ENCODE measurements around the gene TTC22. TPM values are rescaled to one million over a fixed set of nuclear protein-coding genes. Genes with fewer than 3 reads are reported as not detected.
A peak's percentile ranks its signal among the peaks of the same experiment; 100 is the strongest.

The TTC22 gene
- total RNA-seq, 2 experiments from 2014 or later: 4.8 to 5.3 TPM

- no peak for DNase-seq
These were observed 4.9 kb upstream of the TTC22 start for GRCh38 chr1:54805981-54806381.

GRCh38 chr1:54805466-54805865 lies 4.3 kb upstream of the TTC22 start:
- Mint-ChIP-seq H3K4me3 (no peak overlapping the region), H3K36me3 (no peaks in the 10 kb centered on the region), H3K27me3 (no peaks in the 10 kb centered on the region), H3K9me3 (no peaks in the 10 kb centered on the region), H3K27ac (no peak overlapping the region), H3K4me1 (peaks cover 19% of the 10 kb centered on the region)
- DNase-seq: no peak

More at GRCh38 chr1:54805981-54806381, 4.9 kb upstream of the TTC22 start:
- Mint-ChIP-seq H3K4me1 (peaks cover 19% of the 10 kb centered on the region), H3K9me3 (no peaks in the 10 kb centered on the region), H3K4me3 (no peak overlapping the region), H3K27ac (no peak overlapping the region), H3K36me3 (no peaks in the 10 kb centered on the region), H3K27me3 (no peaks in the 10 kb centered on the region)

- H3K9me3 Mint-ChIP-seq: no peaks in the 10 kb centered on the region
- no peaks in the 10 kb centered on the region for H3K36me3 Mint-ChIP-seq
- H3K27me3 Mint-ChIP-seq: no peaks in the 10 kb centered on the region
- DNase-seq: peak; percentile 55
- no peak overlapping the region for H3K4me3 Mint-ChIP-seq
- H3K4me1 Mint-ChIP-seq: peaks cover 27% of the 10 kb centered on the region
- peak overlapping the region; percentile 15 for H3K27ac Mint-ChIP-seq
These were observed 3.5 kb upstream of the TTC22 start for GRCh38 chr1:54804471-54805132.

- Mint-ChIP-seq H3K4me3 (no peak overlapping the region), H3K27ac (no peak overlapping the region), H3K9me3 (no peaks in the 10 kb centered on the region), H3K27me3 (no peaks in the 10 kb centered on the region), H3K4me1 (peaks cover 33% of the 10 kb centered on the region), H3K36me3 (no peaks in the 10 kb centered on the region)
- DNase-seq: no peak
These were observed 2.8 kb upstream of the TTC22 start for GRCh38 chr1:54803761-54804470.

GRCh38 chr1:54800041-54800898 lies 853 bp downstream of the TTC22 start:
- Mint-ChIP-seq H3K4me1 (peaks cover 41% of the 10 kb centered on the region), H3K27ac (peak overlapping the region; percentile 79), H3K27me3 (no peaks in the 10 kb centered on the region), H3K9me3 (no peaks in the 10 kb centered on the region), H3K4me3 (peak overlapping the region; percentile 86), H3K36me3 (no peaks in the 10 kb centered on the region)
- DNase-seq: no peak

- Mint-ChIP-seq H3K36me3 (no peaks in the 10 kb centered on the region), H3K9me3 (no peaks in the 10 kb centered on the region), H3K4me3 (peak overlapping the region; percentile 73), H3K27me3 (no peaks in the 10 kb centered on the region), H3K4me1 (peaks cover 35% of the 10 kb centered on the region), H3K27ac (peak overlapping the region; percentile 79)
- peak; percentile 37 for DNase-seq
These were observed 2.1 kb downstream of the TTC22 start for GRCh38 chr1:54798769-54799641.

- no peak for DNase-seq
- no peaks in the 10 kb centered on the region for H3K27me3 Mint-ChIP-seq
- H3K36me3 Mint-ChIP-seq: no peaks in the 10 kb centered on the region
- H3K9me3 Mint-ChIP-seq: no peaks in the 10 kb centered on the region
- H3K4me3 Mint-ChIP-seq: no peak overlapping the region
- H3K4me1 Mint-ChIP-seq: peaks cover 31% of the 10 kb centered on the region
- H3K27ac Mint-ChIP-seq: peak overlapping the region; percentile 43
These were observed 2.9 kb downstream of the TTC22 start for GRCh38 chr1:54798206-54798605.

- no peak overlapping the region for H3K27ac Mint-ChIP-seq
These were observed 4.2 kb downstream of the TTC22 start for GRCh38 chr1:54796902-54797301.

GRCh38 chr1:54795841-54796468 lies 5.2 kb downstream of the TTC22 start:
- H3K36me3 Mint-ChIP-seq: peaks cover 8% of the 10 kb centered on the region
- peaks cover 2% of the 10 kb centered on the region for H3K9me3 Mint-ChIP-seq
- H3K27me3 Mint-ChIP-seq: no peaks in the 10 kb centered on the region
- DNase-seq: no peak
- peaks cover 26% of the 10 kb centered on the region for H3K4me1 Mint-ChIP-seq
- no peak overlapping the region for H3K27ac Mint-ChIP-seq
- no peak overlapping the region for H3K4me3 Mint-ChIP-seq

More at GRCh38 chr1:54796902-54797301, 4.2 kb downstream of the TTC22 start:
- Mint-ChIP-seq H3K27me3 (no peaks in the 10 kb centered on the region), H3K4me1 (peaks cover 30% of the 10 kb centered on the region), H3K4me3 (no peak overlapping the region), H3K36me3 (peaks cover 5% of the 10 kb centered on the region), H3K9me3 (peaks cover 2% of the 10 kb centered on the region)
- no peak for DNase-seq

GRCh38 chr1:54795356-54795665 lies 5.8 kb downstream of the TTC22 start:
- DNase-seq: no peak
- peaks cover 2% of the 10 kb centered on the region for H3K9me3 Mint-ChIP-seq
- no peak overlapping the region for H3K27ac Mint-ChIP-seq
- H3K36me3 Mint-ChIP-seq: peaks cover 8% of the 10 kb centered on the region
- no peaks in the 10 kb centered on the region for H3K27me3 Mint-ChIP-seq
- peaks cover 26% of the 10 kb centered on the region for H3K4me1 Mint-ChIP-seq
- no peak overlapping the region for H3K4me3 Mint-ChIP-seq

GRCh38 chr1:54794451-54795355 lies 6.4 kb downstream of the TTC22 start:
- Mint-ChIP-seq H3K27me3 (no peaks in the 10 kb centered on the region), H3K4me3 (no peak overlapping the region), H3K36me3 (peaks cover 8% of the 10 kb centered on the region), H3K9me3 (peaks cover 2% of the 10 kb centered on the region), H3K27ac (no peak overlapping the region), H3K4me1 (peaks cover 19% of the 10 kb centered on the region)
- DNase-seq: no peak

- no peak overlapping the region for H3K4me3 Mint-ChIP-seq
- H3K27ac Mint-ChIP-seq: no peak overlapping the region
- H3K4me1 Mint-ChIP-seq: peaks cover 4% of the 10 kb centered on the region
- H3K27me3 Mint-ChIP-seq: no peaks in the 10 kb centered on the region
- no peak for DNase-seq
- peaks cover 8% of the 10 kb centered on the region for H3K36me3 Mint-ChIP-seq
- H3K9me3 Mint-ChIP-seq: peaks cover 2% of the 10 kb centered on the region
These were observed 8.3 kb downstream of the TTC22 start for GRCh38 chr1:54792686-54793282.

GRCh38 chr1:54791880-54792522 lies 9.1 kb downstream of the TTC22 start:
- H3K9me3 Mint-ChIP-seq: peaks cover 2% of the 10 kb centered on the region
- H3K27ac Mint-ChIP-seq: no peak overlapping the region
- H3K36me3 Mint-ChIP-seq: peaks cover 8% of the 10 kb centered on the region
- peak; percentile 49 for DNase-seq
- H3K4me1 Mint-ChIP-seq: peaks cover 4% of the 10 kb centered on the region
- no peaks in the 10 kb centered on the region for H3K27me3 Mint-ChIP-seq
- no peak overlapping the region for H3K4me3 Mint-ChIP-seq

Data from activated naive CD8-positive, alpha-beta T cell treated with anti-CD3 and anti-CD28 coated beads for 36 hours (primary cell).